Ovary (tissue), 9 donors: ENCODE data around the gene ATP6V0B. TPM values are rescaled to one million over a fixed set of nuclear protein-coding genes. Genes with fewer than 3 reads are reported as not detected.

Experiments used
- DNase-seq, 5 donors: peaks; one replicate each; pipeline ENCODE4 v3.0.0-alpha.2; 2019 to 2020
- H3K27ac ChIP-seq, 2 donors: fragments of 200-600 bp; one replicate each; pipeline versions ENCODE4 v1.5.1 to v1.8.0; 2019 to 2022
- H3K27me3 ChIP-seq: fragments of 200-600 bp; one replicate; pipeline ENCODE4 v1.8.0; 2022
- H3K36me3 ChIP-seq: fragments of 200-600 bp; sonication (generic); one replicate; pipeline ENCODE4 v1.5.1; 2019
- H3K4me1 ChIP-seq: one replicate; pipeline ENCODE4 v1.8.1; 2013; ENCODE audit warnings: mild to moderate bottlenecking, moderate library complexity; ENCODE audit not compliant: insufficient read depth
- H3K4me3 ChIP-seq: fragments of 200-600 bp; sonication (generic); one replicate; pipeline ENCODE4 v1.5.1; 2017
- H3K9me3 ChIP-seq, 2 donors: fragments of 200-600 bp in 1 of 2; sonication (generic) in 1 of 2; one replicate each; pipeline versions ENCODE4 v1.5.1 to v1.8.1; 2013 to 2019; ENCODE audit warnings: mild to moderate bottlenecking in 1 of 2, moderate library complexity in 1 of 2
- CTCF ChIP-seq, 3 donors: fragments of 450-650 bp in 2 of 3; fragments of 200-600 bp in 1 of 3; IDR thresholded peaks; one replicate each; pipeline versions ENCODE4 v1.5.1 to v1.8.0; 2016 to 2022; ENCODE audit warnings: antibody characterized with exemption in 3 of 3, mild to moderate bottlenecking in 1 of 3
- EP300 ChIP-seq: sonication (generic); formaldehyde crosslinking; IDR thresholded peaks from one replicate; pipeline ENCODE4 v1.6.1; 2017; ENCODE audit warnings: antibody characterized with exemption
- POLR2A ChIP-seq: fragments of 450-650 bp; IDR thresholded peaks from one replicate; pipeline ENCODE4 v1.6.1; 2017; ENCODE audit warnings: antibody characterized with exemption, mild to moderate bottlenecking, moderate library complexity
- WGBS, 3 donors: extraction: QIAGEN DNeasy Blood & Tissue Kit in 1 of 3; methylation state at CpG; one replicate each; pipeline versions ENCODE4 v1.1.5 to v1.1.7; 2013 to 2017; 5-methylcytosine and 5-hydroxymethylcytosine counted together
- intact Hi-C, 4 donors: fragments of 100-400 bp; cut with DNase I; formaldehyde crosslinking; loops; one replicate each; pipeline versions ENCODE4 v1.11.0 to v1.15.1; 2022 to 2023
- polyA plus RNA-seq, 2 donors: library from polyadenylated mRNA; stranded (reverse); fragments of 200-250 nt in 1 of 2; fragments of 350-450 nt in 1 of 2; fragmentation: Illumina TruSeq in 1 of 2; extraction: RNeasy Lipid Tissue Mini Kit (QIAGEN cat#74804) in 1 of 2; gene quantifications; one replicate each; pipeline ENCODE4 v1.2.3, GENCODE V29; 2013 to 2014
- total RNA-seq, 7 donors: library from RNA; depleted of rRNA in 2 of 7; stranded (reverse); fragments of >200 nt in 2 of 7; fragmentation: NEBNext Ultra II Directional in 3 of 7; extraction: Animal tissue kit (Norgen Biotek cat#: 25700) in 3 of 7; gene quantifications; one replicate each; pipeline versions ENCODE4 v1.1.0 to v1.2.4, GENCODE V29; 2016 to 2023
- donor health status: DM: no; HTN: no; CAD: no; lungs with moderate emphysema.
- donor health status: DM: no; HTN: no; CAD: no.
- donor health status: Bipolar disorder and iron deficiency.
- donor health status: DM: yes; HTN: yes; CAD: no.
- donor health status: DM: no; HTN: no; CAD: no.
- donor health status: DM: yes; HTN: yes; CAD: no.

The ATP6V0B gene
- total and polyA plus RNA-seq, 9 donors, result 46.1 to 108 (median 74.4) TPM

DNA sequence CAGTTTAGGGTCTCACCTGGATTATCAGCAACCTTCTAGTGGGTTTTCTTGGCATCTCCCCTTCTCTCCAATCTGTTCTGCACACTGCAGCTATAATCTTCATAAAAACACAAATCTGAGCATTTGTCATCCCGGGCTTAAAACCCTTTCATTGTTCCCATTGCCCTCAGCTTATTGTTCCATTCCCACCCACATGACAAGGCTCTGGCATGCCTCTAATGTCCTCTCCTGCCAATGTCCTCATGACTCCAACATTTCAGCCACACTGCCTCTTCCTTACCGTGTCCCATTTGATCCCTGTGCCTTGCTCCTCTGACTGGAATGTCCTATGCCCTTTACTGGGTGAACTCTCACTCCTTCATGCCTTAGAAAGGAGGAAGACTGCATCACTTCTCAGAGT is 12.4 kb upstream of the ATP6V0B start:
- DNase-seq, result no peak
- no peaks in the 10 kb centered on the region for H3K4me1 ChIP-seq
- intact Hi-C loops, result no loop called here
- TF ChIP-seq EP300 (no peak), POLR2A (no peak), CTCF (IDR thresholded peaks at IDR 0.05) (no peak)
- WGBS, 3 donors, result 86 to 93% (median 91%) methylated on average over 2 of the region's 2 CpGs
- no peaks in the 10 kb centered on the region for H3K27me3 ChIP-seq
- H3K9me3 ChIP-seq, result no peaks in the 10 kb centered on the region
- H3K36me3 ChIP-seq, result no peaks in the 10 kb centered on the region
- H3K27ac ChIP-seq, result no peak overlapping the region
- H3K4me3 ChIP-seq, result no peak overlapping the region

DNA sequence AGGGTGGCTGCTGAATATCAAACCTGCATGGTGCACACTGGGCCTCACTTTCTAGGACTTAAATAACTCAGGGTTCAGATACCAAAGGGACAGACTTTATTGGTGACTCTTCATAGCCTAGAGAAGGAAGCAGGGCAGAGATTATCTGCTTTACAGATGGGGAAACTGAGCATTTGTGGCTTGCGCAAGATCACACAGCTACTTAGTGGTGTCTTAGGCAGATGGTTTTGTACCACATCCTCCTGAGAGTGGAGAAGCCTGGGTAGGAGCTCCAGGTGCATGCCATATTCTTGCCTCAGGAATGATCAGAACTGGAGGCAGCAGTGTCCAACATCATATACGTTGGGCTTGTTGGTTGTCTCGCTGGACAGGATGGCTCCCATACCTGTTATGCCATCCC is 11.8 kb upstream of the ATP6V0B start:
- H3K9me3 ChIP-seq, result no peaks in the 10 kb centered on the region
- H3K27ac ChIP-seq, result no peak overlapping the region
- H3K4me1 ChIP-seq, result no peaks in the 10 kb centered on the region
- no peaks in the 10 kb centered on the region for H3K27me3 ChIP-seq
- H3K4me3 ChIP-seq, result no peak overlapping the region
- 85 to 91% (median 86%) methylated on average over 3 of the region's 3 CpGs for WGBS, 3 donors
- H3K36me3 ChIP-seq, result no peaks in the 10 kb centered on the region
- TF ChIP-seq EP300, result no peak
- no peak for TF ChIP-seq POLR2A
- no peak for TF ChIP-seq CTCF (IDR thresholded peaks at IDR 0.05)
- intact Hi-C loops, result no loop called here
- no peak for DNase-seq

DNA sequence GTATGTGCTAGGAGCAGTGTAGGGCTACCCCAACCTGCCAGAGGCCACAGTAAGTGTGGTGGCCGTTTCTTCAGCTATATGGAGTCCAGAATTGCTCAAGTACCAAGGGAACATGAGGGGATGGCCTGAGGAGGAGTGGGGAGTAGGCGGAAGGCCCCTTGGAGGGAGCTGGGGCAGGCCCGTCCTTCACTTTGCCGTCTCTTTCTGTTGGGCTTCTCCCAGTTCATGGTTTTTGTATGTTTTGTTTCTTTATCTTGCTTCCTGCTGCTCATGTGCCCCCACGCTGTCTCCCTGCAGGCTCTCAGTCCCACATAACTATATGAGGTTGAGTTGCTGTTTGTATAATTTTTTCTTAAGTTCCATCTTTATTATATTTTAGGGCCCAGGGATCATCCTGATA is 10.9 kb upstream of the ATP6V0B start:
- WGBS, 3 donors, result 40 to 74% (median 42%) methylated on average over 5 of the region's 5 CpGs
- no peak overlapping the region for H3K4me3 ChIP-seq
- TF ChIP-seq EP300, result no peak
- TF ChIP-seq POLR2A, result no peak
- TF ChIP-seq CTCF (IDR thresholded peaks at IDR 0.05), result no peak
- H3K27ac ChIP-seq, result no peak overlapping the region
- intact Hi-C loops, result no loop called here
- no peaks in the 10 kb centered on the region for H3K4me1 ChIP-seq
- H3K9me3 ChIP-seq, result no peaks in the 10 kb centered on the region
- no peak for DNase-seq
- H3K27me3 ChIP-seq, result no peaks in the 10 kb centered on the region
- no peaks in the 10 kb centered on the region for H3K36me3 ChIP-seq

DNA sequence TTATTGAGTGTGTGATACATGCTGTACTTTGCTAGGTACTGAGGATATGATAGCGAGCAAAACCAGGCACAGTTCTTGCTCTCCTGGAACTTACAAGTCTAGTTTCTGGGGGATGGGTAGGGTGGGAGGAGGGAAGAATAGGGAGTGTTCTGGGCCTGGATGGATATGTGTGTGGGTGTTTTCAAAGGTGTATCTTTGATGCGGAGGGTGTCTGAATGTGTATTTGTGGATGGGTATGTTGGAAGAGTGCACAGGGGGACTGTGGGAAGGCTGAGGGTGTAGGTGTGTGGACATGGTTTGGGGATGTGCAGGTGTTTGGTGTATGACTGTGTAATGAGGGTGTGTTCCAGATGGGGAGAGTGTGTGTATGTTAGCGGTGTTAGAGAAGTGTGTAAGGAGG is 9.4 kb upstream of the ATP6V0B start:
- no peaks in the 10 kb centered on the region for H3K36me3 ChIP-seq
- no peak overlapping the region for H3K27ac ChIP-seq
- intact Hi-C loops, result no loop called here
- H3K9me3 ChIP-seq, result no peaks in the 10 kb centered on the region
- no peak for DNase-seq
- WGBS, 3 donors, result 94 to 99% (median 94%) methylated on average over 3 of the region's 3 CpGs
- no peaks in the 10 kb centered on the region for H3K4me1 ChIP-seq
- no peaks in the 10 kb centered on the region for H3K27me3 ChIP-seq
- H3K4me3 ChIP-seq, result no peak overlapping the region
- TF ChIP-seq POLR2A, result no peak
- TF ChIP-seq EP300, result no peak
- TF ChIP-seq CTCF (IDR thresholded peaks at IDR 0.05), result no peak
